GM12878 (cell line): ENCODE measurements around the gene UAP1L1. TPM values are rescaled to one million over a fixed set of nuclear protein-coding genes. Genes with fewer than 3 reads are reported as not detected.
A peak's percentile ranks its signal among the peaks of the same experiment; 100 is the strongest.

Experiments used
- ATAC-seq: fragments of 200-7000 bp; cut with Tn5 transposase; 3 replicates; pipeline ENCODE4 v1.9.1; 2020; ENCODE audit warnings: mild to moderate bottlenecking, moderate library complexity
- BruUV-seq: library from RNA; stranded (reverse); fragments of 400-500 nt; replicated peaks from 2 replicates; lab custom pipeline; 2021; lab: Mats Ljungman, UMichigan
- CTCF ChIA-PET: fragments of 300-600 bp; sonication (Branson Sonifier 250); formaldehyde crosslinking; extraction: SDS; loops from one replicate; lab custom pipeline; 2021; ENCODE audit warnings: inconsistent platforms; lab: Yijun Ruan, JAX
- POLR2A ChIA-PET: fragments of 350-600 bp; formaldehyde crosslinking; extraction: SDS; loops from one replicate; lab custom pipeline; 2021; ENCODE audit warnings: inconsistent platforms; lab: Charles Lee
- RAD21 ChIA-PET: fragments of 300-600 bp; sonication (Branson Sonifier 250); formaldehyde crosslinking; loops from one replicate; lab custom pipeline; 2023; ENCODE audit warnings: antibody characterized with exemption; ENCODE audit not compliant: unreplicated experiment; lab: Charles Lee
- SMC1A ChIA-PET: fragments of 300-600 bp; sonication (Branson Sonifier 250); formaldehyde crosslinking; loops from one replicate; lab custom pipeline; 2023; ENCODE audit not compliant: unreplicated experiment, uncharacterized antibody; lab: Charles Lee
- DNase-seq: peaks from one replicate; pipeline ENCODE4 v3.0.0-alpha.2; 2011; ENCODE audit warnings: low read depth, low spot score
- FAIRE-seq: peaks from 3 replicates; lab custom pipeline; 2011; peaks lifted over from hg19 to GRCh38; lab: Jason Lieb, UNC
- H2AFZ ChIP-seq: 2 replicates; pipeline ENCODE4 v1.6.0; 2011; ENCODE audit warnings: low read depth, low read length, control low read depth; ENCODE audit not compliant: control insufficient read depth
- H3K27ac ChIP-seq: 2 replicates; pipeline ENCODE4 v1.5.1; 2011; ENCODE audit warnings: control low read depth; ENCODE audit not compliant: control insufficient read depth, insufficient read depth
- H3K27me3 ChIP-seq, 2 experiments: replicated peaks in 1 of 2; 2 replicates each; pipeline versions ENCODE4 v1.6.0 to v1.6.1; 2011; ENCODE audit warnings: low read length in 1 of 2; ENCODE audit not compliant: control insufficient read depth in 2 of 2, insufficient read depth in 2 of 2
- H3K36me3 ChIP-seq, 2 experiments: 2 replicates each; pipeline ENCODE4 v1.5.1; 2011; ENCODE audit warnings: low read length in 1 of 2; ENCODE audit not compliant: control insufficient read depth in 2 of 2, insufficient read depth in 2 of 2
- H3K4me1 ChIP-seq: 2 replicates; pipeline ENCODE4 v1.6.1; 2011; ENCODE audit warnings: mild to moderate bottlenecking, low read length, moderate library complexity, mixed read lengths; ENCODE audit not compliant: control insufficient read depth, insufficient read depth
- H3K4me2 ChIP-seq: 2 replicates; pipeline ENCODE4 v1.6.0; 2011; ENCODE audit warnings: control low read depth; ENCODE audit not compliant: control insufficient read depth, insufficient read depth
- H3K4me3 ChIP-seq: fragments of 200-600 bp; sonication (generic); 2 replicates; pipeline ENCODE4 v1.5.1; 2016
- H3K79me2 ChIP-seq: 2 replicates; pipeline ENCODE4 v1.6.0; 2011; ENCODE audit warnings: low read length; ENCODE audit not compliant: control insufficient read depth, insufficient read depth
- H3K9ac ChIP-seq: 2 replicates; pipeline ENCODE4 v1.8.0; 2011; ENCODE audit warnings: low read length, control low read depth, mixed read lengths; ENCODE audit not compliant: control insufficient read depth, insufficient read depth
- H3K9me3 ChIP-seq: replicated peaks from 3 replicates; pipeline ENCODE4 v1.5.1; 2011; ENCODE audit warnings: mild to moderate bottlenecking, low read length; ENCODE audit not compliant: control insufficient read depth, insufficient read depth
- H4K20me1 ChIP-seq: 2 replicates; pipeline ENCODE4 v1.6.0; 2011; ENCODE audit not compliant: control insufficient read depth, insufficient read depth
- ASH2L ChIP-seq: fragments of 300-600, 200-600 bp; sonication (generic); IDR thresholded peaks from 2 replicates; pipeline ENCODE4 v1.6.1; 2017; ENCODE audit warnings: low read depth, mild to moderate bottlenecking, borderline replicate concordance
- EP300 ChIP-seq, 2 experiments: fragments of 150-350 bp in 1 of 2; IDR thresholded peaks; 2 replicates each; pipeline ENCODE4 v1.6.1; 2011 to 2012; ENCODE audit warnings: low read depth in 2 of 2, low read length in 2 of 2, borderline replicate concordance in 1 of 2, improper control_type of control experiment in 1 of 2, inconsistent platforms in 1 of 2; ENCODE audit not compliant: control insufficient read depth in 1 of 2
- SUZ12 ChIP-seq: fragments of 200-600 bp; sonication (generic); IDR thresholded peaks from one replicate; pipeline ENCODE4 v1.6.1; 2018; ENCODE audit warnings: antibody characterized with exemption, mild to moderate bottlenecking; ENCODE audit not compliant: unreplicated experiment
- WGBS: methylation state at CpG from one replicate; pipeline ENCODE4 v1.1.6; 2016; ENCODE audit warnings: low lambda C conversion rate; ENCODE audit not compliant: insufficient replicate concordance, insufficient coverage; ENCODE audit errors: missing lambda C conversion rate; 5-methylcytosine and 5-hydroxymethylcytosine counted together
- in situ Hi-C: fragments of 300-500 bp; cut with MboI; formaldehyde crosslinking; loops from 9 replicates; pipeline ENCODE4 v1.14.3; 2018; ENCODE audit warnings: mixed read lengths
- intact Hi-C: fragments of 100-400 bp; cut with micrococcal nuclease; formaldehyde crosslinking; loops from one replicate; pipeline ENCODE4 v1.14.2; 2022; ENCODE audit not compliant: unreplicated experiment
- polyA plus RNA-seq, 11 experiments: library from polyadenylated mRNA; depleted of rRNA in 4 of 11; unstranded in 6 of 11; stranded (reverse) in 5 of 11; fragments of >200 nt; fragmentation: Nextera tagmentation in 4 of 11; fragmentation: Illumina TruSeq in 1 of 11; extraction: Ambion mirVana in 4 of 11; extraction: Trizol in 1 of 11; gene quantifications; 1 replicate in 1 of 11; 2 replicates in 10 of 11; pipeline versions ENCODE4 v1.2.1 to v1.2.3, GENCODE V29; 2011 to 2016; ENCODE audit warnings: inconsistent platforms in 2 of 11, missing spikeins in 2 of 11, low read depth in 1 of 11
- total RNA-seq, 4 experiments: library from RNA; depleted of rRNA in 3 of 4; stranded (reverse); fragments of >200 nt in 3 of 4; fragmentation: Illumina TruSeq in 1 of 4; extraction: Trizol in 1 of 4; gene quantifications; 2 replicates each; pipeline versions ENCODE4 v1.2.1 to v1.2.3, GENCODE V29; 2013 to 2021

Gene UAP1L1
- total and polyA plus RNA-seq, 10 of the 15 experiments (the other 5 are each of a cell fraction or from before 2014, with no cell fraction given) = 0.29 to 15.7 (median 5.8) TPM

- no peak for TF ChIP-seq EP300 (IDR thresholded peaks at IDR 0.05; ENCODE audit: borderline replicate concordance in 1 of 2, control insufficient read depth in 1 of 2, low read depth in 2 of 2, low read length in 2 of 2)
These were observed 32.7 kb upstream of the UAP1L1 start (continued) for GRCh38 chr9:137044502-137045177.

GRCh38 chr9:137045294-137046087 lies 31.8 kb upstream of the UAP1L1 start:
- H2AFZ ChIP-seq = no peak overlapping the region
- ATAC-seq (no peak), DNase-seq (no peak), FAIRE-seq (no peak)
- intact Hi-C loops = loop anchor here (10.0 kb wide), 1 partner anchor 179 kb away; the partner anchor contains the start of genes CYSRT1, RNF208 and RNF224
- no peaks in the 10 kb centered on the region for H3K36me3 ChIP-seq
- no TSS peak for BruUV-seq
- CTCF ChIA-PET = interaction anchor here (0.6 to 1.6 kb wide), 2 partner anchors 10 to 237 kb away, joined by 3 to 9 read pairs; no protein-coding TSS in a partner anchor
- H4K20me1 ChIP-seq = no peaks in the 10 kb centered on the region
- H3K4me3 ChIP-seq = no peak overlapping the region
- POLR2A ChIA-PET = no interaction called here
- H3K9me3 ChIP-seq = no peaks in the 10 kb centered on the region
- H3K4me2 ChIP-seq = no peak overlapping the region
- RAD21 ChIA-PET = no interaction called here
- in situ Hi-C loops = no loop called here
- H3K79me2 ChIP-seq = no peaks in the 10 kb centered on the region
- H3K9ac ChIP-seq = no peak overlapping the region
- TF ChIP-seq SUZ12 (peak; percentile 36), ASH2L (no peak)
- no peak overlapping the region for H3K27ac ChIP-seq
- WGBS = 5% methylated on average over 75 of the region's 96 CpGs
- no peaks in the 10 kb centered on the region for H3K4me1 ChIP-seq
- SMC1A ChIA-PET = no interaction called here
- peaks cover 12 to 18% of the 10 kb centered on the region in 2 experiments; a peak in 3 of 4 replicates for H3K27me3 ChIP-seq
